HEK293T (cell line): Measurements from ENCODE around the gene TCP11X1.
"Not testable (repeated sequence)": the region's sequence is repeated elsewhere in the genome, so short reads cannot be mapped to it uniquely, and the experiment has no call there.

Experiments
- ARNT ChIP-seq: fragments of 450-650 bp; IDR thresholded peaks from 2 replicates; pipeline ENCODE4 v1.6.1; 2017; ENCODE audit warnings: mild to moderate bottlenecking
- BHLHE40 ChIP-seq: fragments of 450-650 bp; IDR thresholded peaks from 2 replicates; pipeline ENCODE4 v1.6.1; 2016; ENCODE audit warnings: mild to moderate bottlenecking, moderate library complexity, borderline replicate concordance
- ELF4 ChIP-seq: fragments of 450-650 bp; IDR thresholded peaks from 2 replicates; pipeline ENCODE4 v1.6.1; 2017; ENCODE audit warnings: antibody characterized with exemption
- FOXA1 ChIP-seq: fragments of 450-650 bp; IDR thresholded peaks from 2 replicates; pipeline ENCODE4 v1.6.1; 2016; ENCODE audit warnings: mild to moderate bottlenecking
- FOXK2 ChIP-seq: fragments of 450-650 bp; IDR thresholded peaks from 2 replicates; pipeline ENCODE4 v1.6.1; 2016; ENCODE audit warnings: mild to moderate bottlenecking
- FOXM1 ChIP-seq: fragments of 450-650 bp; IDR thresholded peaks from 2 replicates; pipeline ENCODE4 v1.6.1; 2017; ENCODE audit warnings: mild to moderate bottlenecking, borderline replicate concordance
- HDGF ChIP-seq: fragments of 450-650 bp; IDR thresholded peaks from 2 replicates; pipeline ENCODE4 v1.6.1; 2017; ENCODE audit warnings: antibody characterized with exemption, borderline replicate concordance
- LEF1 ChIP-seq: fragments of 450-650 bp; IDR thresholded peaks from 2 replicates; pipeline ENCODE4 v1.6.1; 2017; ENCODE audit warnings: mild to moderate bottlenecking, borderline replicate concordance
- PKNOX1 ChIP-seq: fragments of 450-650 bp; IDR thresholded peaks from 2 replicates; pipeline ENCODE4 v1.6.1; 2016
- SP1 ChIP-seq: fragments of 450-650 bp; IDR thresholded peaks from 2 replicates; pipeline ENCODE4 v1.6.1; 2017
- SUZ12 ChIP-seq: fragments of 450-650 bp; IDR thresholded peaks from 2 replicates; pipeline ENCODE4 v1.6.1; 2016; ENCODE audit warnings: mild to moderate bottlenecking
- TARDBP ChIP-seq: fragments of 450-650 bp; IDR thresholded peaks from 2 replicates; pipeline ENCODE4 v1.6.1; 2016
- ZNF384 ChIP-seq: fragments of 450-650 bp; IDR thresholded peaks from 2 replicates; pipeline ENCODE4 v1.6.1; 2016

GRCh38 chrX:102272231-102272630, 57.1 kb downstream of the TCP11X1 start:
- TF ChIP-seq LEF1, FOXM1, FOXK2, ARNT, SP1, BHLHE40, PKNOX1, HDGF, TARDBP, ELF4, ZNF384, FOXA1, SUZ12: not testable (repeated sequence)
